SK-N-SH treated with all-trans-retinoic acid at 6 μM for 48 hours (cell line): ENCODE measurements around the gene SMPDL3B.

Experiments
- CSDC2 ChIP-seq: fragments of 250-450 bp; sonication (Bioruptor Pico); IDR thresholded peaks from 2 replicates; pipeline ENCODE4 v1.5.0; 2020; ENCODE audit warnings: mild to moderate bottlenecking, moderate library complexity
- ESRRG ChIP-seq: fragments of 250-450 bp; sonication (Bioruptor Pico); IDR thresholded peaks from 2 replicates; pipeline ENCODE4 v1.6.1; 2021; ENCODE audit warnings: mild to moderate bottlenecking
- GLIS3 ChIP-seq: fragments of 250-450 bp; sonication (Bioruptor Pico); IDR thresholded peaks from 2 replicates; pipeline ENCODE4 v1.5.0; 2020; ENCODE audit warnings: mild to moderate bottlenecking, moderate library complexity
- ZC3H10 ChIP-seq: fragments of 250-450 bp; sonication (Bioruptor Pico); IDR thresholded peaks from 2 replicates; pipeline ENCODE4 v1.5.1; 2021; ENCODE audit warnings: mild to moderate bottlenecking, moderate library complexity
- ZFP30 ChIP-seq: fragments of 450-650 bp; formaldehyde crosslinking; IDR thresholded peaks from 2 replicates; pipeline ENCODE4 v1.5.0; 2022; ENCODE audit warnings: mild to moderate bottlenecking, moderate library complexity
- ZNF565 ChIP-seq: fragments of 450-650 bp; formaldehyde crosslinking; conservative IDR thresholded peaks from 2 replicates; pipeline ENCODE4 v1.5.0; 2020; ENCODE audit warnings: low read depth, mild to moderate bottlenecking, moderate library complexity
- ZNF8 ChIP-seq: fragments of 450-650 bp; formaldehyde crosslinking; IDR thresholded peaks from 2 replicates; pipeline ENCODE4 v1.5.0; 2020; ENCODE audit warnings: mild to moderate bottlenecking, moderate library complexity
- TF ChIP-seq, protein P1 (sequence below): fragments of 250-450 bp; sonication (Bioruptor Pico); IDR thresholded peaks from 2 replicates; pipeline ENCODE4 v1.8.0; 2020; ENCODE audit warnings: mild to moderate bottlenecking, moderate library complexity, borderline replicate concordance
- TF ChIP-seq, protein P2 (sequence below): fragments of 250-450 bp; sonication (Bioruptor Pico); IDR thresholded peaks from 2 replicates; pipeline ENCODE4 v1.5.1; 2021; ENCODE audit warnings: mild to moderate bottlenecking, moderate library complexity

DNA sequence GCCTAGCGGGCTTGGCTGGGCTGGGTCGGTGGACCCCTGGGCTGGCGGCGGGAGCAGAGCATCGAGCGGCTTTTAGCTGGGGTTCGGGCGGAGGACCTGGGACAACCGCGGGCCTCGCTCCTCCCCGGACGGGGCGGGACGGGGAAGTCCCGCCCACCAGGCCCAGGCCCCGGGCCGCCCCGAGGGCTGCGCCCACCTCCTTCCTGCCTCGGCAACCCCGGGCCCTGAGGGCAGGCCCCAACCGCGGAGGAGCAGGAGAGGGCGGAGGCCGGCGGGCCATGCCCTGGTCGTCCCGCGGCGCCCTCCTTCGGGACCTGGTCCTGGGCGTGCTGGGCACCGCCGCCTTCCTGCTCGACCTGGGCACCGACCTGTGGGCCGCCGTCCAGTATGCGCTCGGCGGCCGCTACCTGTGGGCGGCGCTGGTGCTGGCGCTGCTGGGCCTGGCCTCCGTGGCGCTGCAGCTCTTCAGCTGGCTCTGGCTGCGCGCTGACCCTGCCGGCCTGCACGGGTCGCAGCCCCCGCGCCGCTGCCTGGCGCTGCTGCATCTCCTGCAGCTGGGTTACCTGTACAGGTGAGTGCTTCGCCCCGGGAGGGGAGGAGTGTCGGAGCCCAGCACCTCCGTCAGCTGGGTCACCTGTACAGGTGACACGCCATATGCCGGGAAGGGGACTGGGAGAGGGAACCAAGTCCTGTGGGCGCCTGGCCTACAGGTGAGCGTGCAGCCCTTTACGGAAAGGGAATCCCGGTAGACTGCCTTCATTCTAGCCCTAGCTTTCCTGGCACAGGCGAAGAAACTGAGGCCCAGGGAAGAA, 25.2 kb downstream of the SMPDL3B start, which contains the start of gene XKR8:
- TF ChIP-seq, protein P1, sequence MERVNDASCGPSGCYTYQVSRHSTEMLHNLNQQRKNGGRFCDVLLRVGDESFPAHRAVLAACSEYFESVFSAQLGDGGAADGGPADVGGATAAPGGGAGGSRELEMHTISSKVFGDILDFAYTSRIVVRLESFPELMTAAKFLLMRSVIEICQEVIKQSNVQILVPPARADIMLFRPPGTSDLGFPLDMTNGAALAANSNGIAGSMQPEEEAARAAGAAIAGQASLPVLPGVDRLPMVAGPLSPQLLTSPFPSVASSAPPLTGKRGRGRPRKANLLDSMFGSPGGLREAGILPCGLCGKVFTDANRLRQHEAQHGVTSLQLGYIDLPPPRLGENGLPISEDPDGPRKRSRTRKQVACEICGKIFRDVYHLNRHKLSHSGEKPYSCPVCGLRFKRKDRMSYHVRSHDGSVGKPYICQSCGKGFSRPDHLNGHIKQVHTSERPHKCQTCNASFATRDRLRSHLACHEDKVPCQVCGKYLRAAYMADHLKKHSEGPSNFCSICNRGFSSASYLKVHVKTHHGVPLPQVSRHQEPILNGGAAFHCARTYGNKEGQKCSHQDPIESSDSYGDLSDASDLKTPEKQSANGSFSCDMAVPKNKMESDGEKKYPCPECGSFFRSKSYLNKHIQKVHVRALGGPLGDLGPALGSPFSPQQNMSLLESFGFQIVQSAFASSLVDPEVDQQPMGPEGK (CRISPR knock-in tag), result no peak
- TF ChIP-seq ESRRG (CRISPR knock-in tag) (no peak), GLIS3 (no peak), ZFP30 (CRISPR knock-in tag) (no peak), CSDC2 (CRISPR knock-in tag) (no peak), ZNF8 (CRISPR knock-in tag) (no peak), ZNF565 (no peak), ZC3H10 (CRISPR knock-in tag) (no peak)
- TF ChIP-seq, protein P2, sequence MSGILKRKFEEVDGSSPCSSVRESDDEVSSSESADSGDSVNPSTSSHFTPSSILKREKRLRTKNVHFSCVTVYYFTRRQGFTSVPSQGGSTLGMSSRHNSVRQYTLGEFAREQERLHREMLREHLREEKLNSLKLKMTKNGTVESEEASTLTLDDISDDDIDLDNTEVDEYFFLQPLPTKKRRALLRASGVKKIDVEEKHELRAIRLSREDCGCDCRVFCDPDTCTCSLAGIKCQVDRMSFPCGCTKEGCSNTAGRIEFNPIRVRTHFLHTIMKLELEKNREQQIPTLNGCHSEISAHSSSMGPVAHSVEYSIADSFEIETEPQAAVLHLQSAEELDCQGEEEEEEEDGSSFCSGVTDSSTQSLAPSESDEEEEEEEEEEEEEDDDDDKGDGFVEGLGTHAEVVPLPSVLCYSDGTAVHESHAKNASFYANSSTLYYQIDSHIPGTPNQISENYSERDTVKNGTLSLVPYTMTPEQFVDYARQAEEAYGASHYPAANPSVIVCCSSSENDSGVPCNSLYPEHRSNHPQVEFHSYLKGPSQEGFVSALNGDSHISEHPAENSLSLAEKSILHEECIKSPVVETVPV (CRISPR knock-in tag), result no peak
